H1 (cell line): Measurements from ENCODE around the gene GABPA. TPM values are rescaled to one million over a fixed set of nuclear protein-coding genes. Genes with fewer than 3 reads are reported as not detected.

Experiments
- ATF2 ChIP-seq: IDR thresholded peaks from 2 replicates; pipeline ENCODE4 v1.6.1; 2012; ENCODE audit warnings: low read length, inconsistent platforms
- BACH1 ChIP-seq: IDR thresholded peaks from 2 replicates; pipeline ENCODE4 v1.6.1; 2012; ENCODE audit warnings: low read length, improper control_type of control experiment
- BRCA1 ChIP-seq: IDR thresholded peaks from 2 replicates; pipeline ENCODE4 v1.6.1; 2012; ENCODE audit warnings: low read depth, low read length, improper control_type of control experiment
- CHD1 ChIP-seq: IDR thresholded peaks from 2 replicates; pipeline ENCODE4 v1.6.1; 2012; ENCODE audit warnings: low read depth, low read length, improper control_type of control experiment
- CREB1 ChIP-seq: IDR thresholded peaks from 2 replicates; pipeline ENCODE4 v1.6.1; 2012; ENCODE audit warnings: inconsistent platforms
- HDAC6 ChIP-seq: IDR thresholded peaks from one replicate; pipeline ENCODE4 v1.7.1; 2012; ENCODE audit warnings: low read depth, mild to moderate bottlenecking, inconsistent platforms, low read length, moderate library complexity
- JUN ChIP-seq: IDR thresholded peaks from 2 replicates; pipeline ENCODE4 v1.6.1; 2011; ENCODE audit warnings: low read depth, mild to moderate bottlenecking, improper control_type of control experiment, low read length
- JUND ChIP-seq: IDR thresholded peaks from 2 replicates; pipeline ENCODE4 v1.6.1; 2011; ENCODE audit warnings: mild to moderate bottlenecking, improper control_type of control experiment, low read length
- MAX ChIP-seq: IDR thresholded peaks from 2 replicates; pipeline ENCODE4 v1.6.1; 2012; ENCODE audit warnings: inconsistent platforms
- PHF8 ChIP-seq: fragments of 200-600 bp; sonication (generic); conservative IDR thresholded peaks from 2 replicates; pipeline ENCODE4 v1.7.1; 2012; ENCODE audit warnings: low read depth, mild to moderate bottlenecking, inconsistent platforms, low read length, moderate library complexity
- POLR2A ChIP-seq, 2 experiments: IDR thresholded peaks; 1 replicate in 1 of 2; 2 replicates in 1 of 2; pipeline ENCODE4 v1.6.1; 2011; ENCODE audit warnings: low read depth in 2 of 2, low read length in 2 of 2, mild to moderate bottlenecking in 2 of 2; ENCODE audit errors: control extremely low read depth in 1 of 2
- POLR2AphosphoS5 ChIP-seq: IDR thresholded peaks from 2 replicates; pipeline ENCODE4 v1.6.1; 2011; ENCODE audit warnings: low read depth, low read length
- POU5F1 ChIP-seq: IDR thresholded peaks from 2 replicates; pipeline ENCODE4 v1.6.1; 2011; ENCODE audit warnings: low read depth, mild to moderate bottlenecking, low read length, moderate library complexity
- RAD21 ChIP-seq, 2 experiments: IDR thresholded peaks in 1 of 2; conservative IDR thresholded peaks in 1 of 2; 2 replicates each; pipeline ENCODE4 v1.6.1; 2011; ENCODE audit warnings: low read depth in 2 of 2, low read length in 2 of 2, improper control_type of control experiment in 1 of 2, inconsistent platforms in 1 of 2, mild to moderate bottlenecking in 1 of 2, moderate library complexity in 1 of 2
- RXRA ChIP-seq: IDR thresholded peaks from 2 replicates; pipeline ENCODE4 v1.6.1; 2011; ENCODE audit warnings: low read depth, mild to moderate bottlenecking, low read length, moderate library complexity; ENCODE audit not compliant: insufficient read depth
- SAP30 ChIP-seq: fragments of 300-600 bp; sonication (generic); IDR thresholded peaks from 2 replicates; pipeline ENCODE4 v1.7.1; 2012; ENCODE audit warnings: low read length, moderate library complexity, mild to moderate bottlenecking, inconsistent platforms; ENCODE audit not compliant: insufficient read depth, insufficient replicate concordance
- SP1 ChIP-seq: IDR thresholded peaks from 2 replicates; pipeline ENCODE4 v1.6.1; 2011; ENCODE audit warnings: low read depth, low read length
- SP2 ChIP-seq: IDR thresholded peaks from 2 replicates; pipeline ENCODE4 v1.6.1; 2012; ENCODE audit warnings: mild to moderate bottlenecking, low read length, inconsistent platforms
- SP4 ChIP-seq: IDR thresholded peaks from 2 replicates; pipeline ENCODE4 v1.6.1; 2012; ENCODE audit warnings: low read length, inconsistent platforms
- SUZ12 ChIP-seq: fragments of 200-600 bp; sonication (generic); IDR thresholded peaks from 2 replicates; pipeline ENCODE4 v1.6.1; 2012; ENCODE audit warnings: mild to moderate bottlenecking, inconsistent platforms, low read length, moderate library complexity, mixed read lengths
- TAF7 ChIP-seq: optimal IDR thresholded peaks from 2 replicates; pipeline ENCODE3; 2011; ENCODE audit warnings: low read depth, mild to moderate bottlenecking, inconsistent platforms, low read length, moderate library complexity, borderline replicate concordance
- TCF12 ChIP-seq: IDR thresholded peaks from 2 replicates; pipeline ENCODE4 v1.6.1; 2011; ENCODE audit warnings: low read depth, mild to moderate bottlenecking, low read length
- ZNF274 ChIP-seq: IDR thresholded peaks from 2 replicates; pipeline ENCODE4 v1.7.0; 2012; ENCODE audit warnings: low read length, borderline replicate concordance; ENCODE audit errors: extremely low read depth
- polyA plus RNA-seq, 7 experiments: library from polyadenylated mRNA; depleted of rRNA in 3 of 7; stranded (reverse) in 5 of 7; unstranded in 2 of 7; fragments of >200 nt in 5 of 7; fragments of 200-250 nt in 2 of 7; gene quantifications; 1 replicate in 5 of 7; 2 replicates in 1 of 7; 4 replicates in 1 of 7; pipeline versions ENCODE4 v1.2.1 to v1.2.3, GENCODE V29; 2011 to 2013; ENCODE audit warnings: missing spikeins in 2 of 7, mixed read lengths in 2 of 7
- total RNA-seq: library from RNA; stranded (reverse); fragmentation: NEBNext Ultra II Directional; extraction: Animal tissue kit (Norgen Biotek cat#: 25700); gene quantifications from 2 replicates; pipeline ENCODE4 v1.2.1, GENCODE V29; 2021

GABPA gene
- total and polyA plus RNA-seq, 2 of the 8 experiments (the other 6 are each of a cell fraction or from before 2014, with no cell fraction given), result 5.2 to 22.2 TPM

- peak; percentile 73 for TF ChIP-seq RAD21 (IDR thresholded peaks at IDR 0.05 in 1 of 2, conservative IDR thresholded peaks at IDR 0.05 in 1 of 2; ENCODE audit: low read depth in 2 of 2, low read length in 2 of 2)
- TF ChIP-seq ATF2, result no peak
- no peak for TF ChIP-seq RXRA
- no peak for TF ChIP-seq SP2
- TF ChIP-seq POLR2AphosphoS5, result no peak
- no peak for TF ChIP-seq PHF8
- TF ChIP-seq JUND, result peak; percentile 54; the same call in 1 of the 2 replicates
- no peak for TF ChIP-seq ZNF274
- TF ChIP-seq SP1, result no peak
- no peak for TF ChIP-seq SUZ12
- no peak for TF ChIP-seq POLR2A (IDR thresholded peaks at IDR 0.05; ENCODE audit: control extremely low read depth in 1 of 2, low read depth in 2 of 2, low read length in 2 of 2)
- no peak for TF ChIP-seq POU5F1
- TF ChIP-seq BACH1, result peak; percentile 43; the same call in 1 of the 2 replicates
- TF ChIP-seq HDAC6, result no peak
- no peak for TF ChIP-seq SAP30
- TF ChIP-seq MAX, result peak; percentile 47; the same call in 1 of the 2 replicates
- TF ChIP-seq SP4, result no peak
- no peak for TF ChIP-seq BRCA1
- TF ChIP-seq CHD1, result no peak
- no peak for TF ChIP-seq TAF7
- TF ChIP-seq JUN, result 0 out of 2 replicates have a peak, but pooled peaks have one; percentile 9
- no peak for TF ChIP-seq TCF12
- TF ChIP-seq CREB1, result peak; percentile 60; the same call in 1 of the 2 replicates
Observed at GRCh38 chr21:25801217-25802014, 66.6 kb downstream of the GABPA start (continued).
